Measurements from ENCODE around the gene MRPL40. TPM values are rescaled to one million over a fixed set of nuclear protein-coding genes. Genes with fewer than 3 reads are reported as not detected.

The MRPL40 gene
- total RNA-seq, 2 experiments from 2014 or later = 39.8 to 40.9 TPM

- no peaks in the 10 kb centered on the region for H3K9me3 Mint-ChIP-seq
- no peak overlapping the region for H3K27ac Mint-ChIP-seq
- ChIA-PET CTCF (interaction anchor here (1.8 kb wide), 1 partner anchor 10 kb away, joined by 4 read pairs; no protein-coding TSS in a partner anchor), POLR2A (no interaction called here)
- H3K4me3 Mint-ChIP-seq = no peak overlapping the region
- no peaks in the 10 kb centered on the region for H3K4me1 Mint-ChIP-seq (ENCODE audit: low read depth)
- DNase-seq = no peak
- TF ChIP-seq CTCF (IDR thresholded peaks at IDR 0.05) = no peak
- H3K36me3 Mint-ChIP-seq (ENCODE audit: low read depth) = peaks cover 25% of the 10 kb centered on the region
- no peak for ATAC-seq
- intact Hi-C loops (cut with micrococcal nuclease) = no loop called here
- no peaks in the 10 kb centered on the region for H3K27me3 Mint-ChIP-seq
Observed at GRCh38 chr22:19461506-19461905, 29.2 kb downstream of the MRPL40 start.

- POLR2A ChIA-PET = interaction anchor here (0.6 to 2.0 kb wide), 2 partner anchors 8 to 372 kb away, joined by 3 to 4 read pairs; no protein-coding TSS in a partner anchor
Observed at GRCh38 chr22:19463008-19463407, 30.7 kb downstream of the MRPL40 start.

GRCh38 chr22:19463491-19464469 is 31.4 kb downstream of the MRPL40 start:
- no peak overlapping the region for H3K4me3 Mint-ChIP-seq
- no peaks in the 10 kb centered on the region for H3K27me3 Mint-ChIP-seq
- ChIA-PET CTCF (interaction anchor here (1.5 to 1.8 kb wide), 2 partner anchors 11 to 166 kb away, joined by 4 to 5 read pairs; no protein-coding TSS in a partner anchor), POLR2A (interaction anchor here (1.5 to 2.0 kb wide), 2 partner anchors 9 to 13 kb away, joined by 4 read pairs; no protein-coding TSS in a partner anchor)
- H3K4me1 Mint-ChIP-seq (ENCODE audit: low read depth) = no peaks in the 10 kb centered on the region
- peaks cover 27% of the 10 kb centered on the region for H3K36me3 Mint-ChIP-seq (ENCODE audit: low read depth)
- intact Hi-C loops (cut with micrococcal nuclease) = no loop called here
- DNase-seq (no peak), ATAC-seq (no peak)
- no peak overlapping the region for H3K27ac Mint-ChIP-seq
- no peaks in the 10 kb centered on the region for H3K9me3 Mint-ChIP-seq
- TF ChIP-seq CTCF (IDR thresholded peaks at IDR 0.05) = no peak

More at GRCh38 chr22:19463008-19463407, 30.7 kb downstream of the MRPL40 start:
- H3K27me3 Mint-ChIP-seq = no peaks in the 10 kb centered on the region
- peaks cover 25% of the 10 kb centered on the region for H3K36me3 Mint-ChIP-seq (ENCODE audit: low read depth)
- ATAC-seq (no peak), DNase-seq (no peak)
- H3K27ac Mint-ChIP-seq = no peak overlapping the region
- H3K4me1 Mint-ChIP-seq (ENCODE audit: low read depth) = no peaks in the 10 kb centered on the region
- no peak for TF ChIP-seq CTCF (IDR thresholded peaks at IDR 0.05)
- CTCF ChIA-PET = interaction anchor here (1.8 kb wide), 2 partner anchors 12 to 167 kb away, joined by 4 to 5 read pairs; no protein-coding TSS in a partner anchor
- intact Hi-C loops (cut with micrococcal nuclease) = no loop called here
- no peak overlapping the region for H3K4me3 Mint-ChIP-seq
- H3K9me3 Mint-ChIP-seq = no peaks in the 10 kb centered on the region

GRCh38 chr22:19464546-19464945 is 32.2 kb downstream of the MRPL40 start:
- H3K4me1 Mint-ChIP-seq (ENCODE audit: low read depth) = no peaks in the 10 kb centered on the region
- no peak for TF ChIP-seq CTCF (IDR thresholded peaks at IDR 0.05)
- ATAC-seq = no peak
- intact Hi-C loops (cut with micrococcal nuclease) = no loop called here
- ChIA-PET POLR2A (interaction anchor here (0.6 to 2.0 kb wide), 3 partner anchors 9 to 173 kb away, joined by 3 to 4 read pairs (median 4); partner anchors contain the start of gene CLTCL1), CTCF (interaction anchor here (1.5 to 1.8 kb wide), 2 partner anchors 10 to 165 kb away, joined by 4 to 5 read pairs; no protein-coding TSS in a partner anchor)
- no peaks in the 10 kb centered on the region for H3K9me3 Mint-ChIP-seq
- H3K27me3 Mint-ChIP-seq = no peaks in the 10 kb centered on the region
- no peak overlapping the region for H3K4me3 Mint-ChIP-seq
- DNase-seq = no peak
- no peak overlapping the region for H3K27ac Mint-ChIP-seq
- peaks cover 29% of the 10 kb centered on the region for H3K36me3 Mint-ChIP-seq (ENCODE audit: low read depth)
